ENCODE results near the gene BMPR1B.

DNA sequence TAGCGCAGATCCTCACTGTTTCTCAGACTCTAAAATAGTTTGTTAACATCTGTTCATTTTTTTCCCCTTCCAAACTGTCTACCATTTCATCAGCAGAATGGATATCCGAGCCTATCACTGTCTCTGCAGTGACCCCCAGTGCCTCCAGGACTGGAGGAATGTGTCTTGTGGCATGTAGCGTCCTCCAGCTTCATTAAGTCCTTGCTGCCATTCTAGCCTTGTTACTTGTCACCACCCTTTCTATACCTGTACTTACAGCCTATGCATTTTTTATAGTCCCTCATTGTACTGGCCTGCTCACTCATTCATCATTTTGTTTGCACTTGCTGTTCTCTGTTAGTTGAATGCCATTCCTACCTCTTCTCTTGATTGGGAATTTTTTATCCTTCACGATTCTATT lies 179.1 kb downstream of the BMPR1B start:
- TF ChIP-seq MXI1 (IDR thresholded peaks at IDR 0.05; ENCODE audit: borderline replicate concordance, low read depth, low read length) (no peak), POLR2A (IDR thresholded peaks at IDR 0.05; ENCODE audit: low read depth, low read length) (no peak), FOS (IDR thresholded peaks at IDR 0.05; ENCODE audit: low read depth, low read length) (no peak), MAZ (IDR thresholded peaks at IDR 0.05; ENCODE audit: borderline replicate concordance, low read depth, low read length) (no peak), CEBPB (IDR thresholded peaks at IDR 0.05; ENCODE audit: low read depth, low read length) (no peak), RAD21 (IDR thresholded peaks at IDR 0.05; ENCODE audit: low read length) (no peak), SMC3 (IDR thresholded peaks at IDR 0.05; ENCODE audit: low read depth, low read length) (no peak), NFE2L2 (IDR thresholded peaks at IDR 0.05; ENCODE audit: low read depth, low read length) (no peak)
- TF ChIP-seq, protein P1, sequence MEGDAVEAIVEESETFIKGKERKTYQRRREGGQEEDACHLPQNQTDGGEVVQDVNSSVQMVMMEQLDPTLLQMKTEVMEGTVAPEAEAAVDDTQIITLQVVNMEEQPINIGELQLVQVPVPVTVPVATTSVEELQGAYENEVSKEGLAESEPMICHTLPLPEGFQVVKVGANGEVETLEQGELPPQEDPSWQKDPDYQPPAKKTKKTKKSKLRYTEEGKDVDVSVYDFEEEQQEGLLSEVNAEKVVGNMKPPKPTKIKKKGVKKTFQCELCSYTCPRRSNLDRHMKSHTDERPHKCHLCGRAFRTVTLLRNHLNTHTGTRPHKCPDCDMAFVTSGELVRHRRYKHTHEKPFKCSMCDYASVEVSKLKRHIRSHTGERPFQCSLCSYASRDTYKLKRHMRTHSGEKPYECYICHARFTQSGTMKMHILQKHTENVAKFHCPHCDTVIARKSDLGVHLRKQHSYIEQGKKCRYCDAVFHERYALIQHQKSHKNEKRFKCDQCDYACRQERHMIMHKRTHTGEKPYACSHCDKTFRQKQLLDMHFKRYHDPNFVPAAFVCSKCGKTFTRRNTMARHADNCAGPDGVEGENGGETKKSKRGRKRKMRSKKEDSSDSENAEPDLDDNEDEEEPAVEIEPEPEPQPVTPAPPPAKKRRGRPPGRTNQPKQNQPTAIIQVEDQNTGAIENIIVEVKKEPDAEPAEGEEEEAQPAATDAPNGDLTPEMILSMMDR (conservative IDR thresholded peaks at IDR 0.05; ENCODE audit: low read depth, low read length) = no peak
- TF ChIP-seq, protein P2, sequence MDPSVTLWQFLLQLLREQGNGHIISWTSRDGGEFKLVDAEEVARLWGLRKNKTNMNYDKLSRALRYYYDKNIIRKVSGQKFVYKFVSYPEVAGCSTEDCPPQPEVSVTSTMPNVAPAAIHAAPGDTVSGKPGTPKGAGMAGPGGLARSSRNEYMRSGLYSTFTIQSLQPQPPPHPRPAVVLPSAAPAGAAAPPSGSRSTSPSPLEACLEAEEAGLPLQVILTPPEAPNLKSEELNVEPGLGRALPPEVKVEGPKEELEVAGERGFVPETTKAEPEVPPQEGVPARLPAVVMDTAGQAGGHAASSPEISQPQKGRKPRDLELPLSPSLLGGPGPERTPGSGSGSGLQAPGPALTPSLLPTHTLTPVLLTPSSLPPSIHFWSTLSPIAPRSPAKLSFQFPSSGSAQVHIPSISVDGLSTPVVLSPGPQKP (IDR thresholded peaks at IDR 0.05; ENCODE audit: borderline replicate concordance, low read depth, low read length) = no peak
- TF ChIP-seq, protein P3, sequence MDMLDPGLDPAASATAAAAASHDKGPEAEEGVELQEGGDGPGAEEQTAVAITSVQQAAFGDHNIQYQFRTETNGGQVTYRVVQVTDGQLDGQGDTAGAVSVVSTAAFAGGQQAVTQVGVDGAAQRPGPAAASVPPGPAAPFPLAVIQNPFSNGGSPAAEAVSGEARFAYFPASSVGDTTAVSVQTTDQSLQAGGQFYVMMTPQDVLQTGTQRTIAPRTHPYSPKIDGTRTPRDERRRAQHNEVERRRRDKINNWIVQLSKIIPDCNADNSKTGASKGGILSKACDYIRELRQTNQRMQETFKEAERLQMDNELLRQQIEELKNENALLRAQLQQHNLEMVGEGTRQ (IDR thresholded peaks at IDR 0.05; ENCODE audit: low read depth, low read length) = no peak

All from IMR-90 (cell line).